ENCODE results near the gene TCF4.

DNA sequence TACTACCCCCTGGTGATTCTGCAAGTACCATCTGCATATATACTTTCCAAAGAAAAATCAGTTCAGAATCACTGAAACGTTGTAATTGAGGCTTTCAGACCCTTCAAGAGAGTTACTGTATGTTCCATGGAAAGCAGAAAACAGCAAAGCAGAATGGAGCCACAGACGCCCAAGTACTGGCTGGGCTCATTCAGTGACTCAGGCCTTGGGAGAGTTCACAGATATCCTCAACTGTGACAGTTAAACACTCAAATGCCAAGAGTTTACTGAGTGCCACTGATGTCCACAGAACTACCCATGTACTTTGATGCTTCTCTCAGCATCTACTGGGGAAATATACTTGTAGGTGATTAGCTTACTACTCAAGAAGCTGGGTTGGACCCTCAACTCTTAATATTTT, 303.4 kb downstream of the TCF4 start:
- TF ChIP-seq, protein P1, sequence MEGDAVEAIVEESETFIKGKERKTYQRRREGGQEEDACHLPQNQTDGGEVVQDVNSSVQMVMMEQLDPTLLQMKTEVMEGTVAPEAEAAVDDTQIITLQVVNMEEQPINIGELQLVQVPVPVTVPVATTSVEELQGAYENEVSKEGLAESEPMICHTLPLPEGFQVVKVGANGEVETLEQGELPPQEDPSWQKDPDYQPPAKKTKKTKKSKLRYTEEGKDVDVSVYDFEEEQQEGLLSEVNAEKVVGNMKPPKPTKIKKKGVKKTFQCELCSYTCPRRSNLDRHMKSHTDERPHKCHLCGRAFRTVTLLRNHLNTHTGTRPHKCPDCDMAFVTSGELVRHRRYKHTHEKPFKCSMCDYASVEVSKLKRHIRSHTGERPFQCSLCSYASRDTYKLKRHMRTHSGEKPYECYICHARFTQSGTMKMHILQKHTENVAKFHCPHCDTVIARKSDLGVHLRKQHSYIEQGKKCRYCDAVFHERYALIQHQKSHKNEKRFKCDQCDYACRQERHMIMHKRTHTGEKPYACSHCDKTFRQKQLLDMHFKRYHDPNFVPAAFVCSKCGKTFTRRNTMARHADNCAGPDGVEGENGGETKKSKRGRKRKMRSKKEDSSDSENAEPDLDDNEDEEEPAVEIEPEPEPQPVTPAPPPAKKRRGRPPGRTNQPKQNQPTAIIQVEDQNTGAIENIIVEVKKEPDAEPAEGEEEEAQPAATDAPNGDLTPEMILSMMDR (IDR thresholded peaks at IDR 0.05) = no peak
- TF ChIP-seq, protein P2, sequence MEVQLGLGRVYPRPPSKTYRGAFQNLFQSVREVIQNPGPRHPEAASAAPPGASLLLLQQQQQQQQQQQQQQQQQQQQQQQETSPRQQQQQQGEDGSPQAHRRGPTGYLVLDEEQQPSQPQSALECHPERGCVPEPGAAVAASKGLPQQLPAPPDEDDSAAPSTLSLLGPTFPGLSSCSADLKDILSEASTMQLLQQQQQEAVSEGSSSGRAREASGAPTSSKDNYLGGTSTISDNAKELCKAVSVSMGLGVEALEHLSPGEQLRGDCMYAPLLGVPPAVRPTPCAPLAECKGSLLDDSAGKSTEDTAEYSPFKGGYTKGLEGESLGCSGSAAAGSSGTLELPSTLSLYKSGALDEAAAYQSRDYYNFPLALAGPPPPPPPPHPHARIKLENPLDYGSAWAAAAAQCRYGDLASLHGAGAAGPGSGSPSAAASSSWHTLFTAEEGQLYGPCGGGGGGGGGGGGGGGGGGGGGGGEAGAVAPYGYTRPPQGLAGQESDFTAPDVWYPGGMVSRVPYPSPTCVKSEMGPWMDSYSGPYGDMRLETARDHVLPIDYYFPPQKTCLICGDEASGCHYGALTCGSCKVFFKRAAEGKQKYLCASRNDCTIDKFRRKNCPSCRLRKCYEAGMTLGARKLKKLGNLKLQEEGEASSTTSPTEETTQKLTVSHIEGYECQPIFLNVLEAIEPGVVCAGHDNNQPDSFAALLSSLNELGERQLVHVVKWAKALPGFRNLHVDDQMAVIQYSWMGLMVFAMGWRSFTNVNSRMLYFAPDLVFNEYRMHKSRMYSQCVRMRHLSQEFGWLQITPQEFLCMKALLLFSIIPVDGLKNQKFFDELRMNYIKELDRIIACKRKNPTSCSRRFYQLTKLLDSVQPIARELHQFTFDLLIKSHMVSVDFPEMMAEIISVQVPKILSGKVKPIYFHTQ (CRISPR knock-in tag; IDR thresholded peaks at IDR 0.05) = no peak
- no peak for TF ChIP-seq JUN (CRISPR knock-in tag; IDR thresholded peaks at IDR 0.05)
- TF ChIP-seq ZNF121 (CRISPR knock-in tag; IDR thresholded peaks at IDR 0.05) = no peak
- TF ChIP-seq, protein P3, sequence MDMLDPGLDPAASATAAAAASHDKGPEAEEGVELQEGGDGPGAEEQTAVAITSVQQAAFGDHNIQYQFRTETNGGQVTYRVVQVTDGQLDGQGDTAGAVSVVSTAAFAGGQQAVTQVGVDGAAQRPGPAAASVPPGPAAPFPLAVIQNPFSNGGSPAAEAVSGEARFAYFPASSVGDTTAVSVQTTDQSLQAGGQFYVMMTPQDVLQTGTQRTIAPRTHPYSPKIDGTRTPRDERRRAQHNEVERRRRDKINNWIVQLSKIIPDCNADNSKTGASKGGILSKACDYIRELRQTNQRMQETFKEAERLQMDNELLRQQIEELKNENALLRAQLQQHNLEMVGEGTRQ (CRISPR knock-in tag; IDR thresholded peaks at IDR 0.05) = no peak
- no peak for TF ChIP-seq NR2C2 (CRISPR knock-in tag; IDR thresholded peaks at IDR 0.05)
- TF ChIP-seq MYBL2 (CRISPR knock-in tag; IDR thresholded peaks at IDR 0.05) = no peak
- TF ChIP-seq ETV6 (CRISPR knock-in tag; IDR thresholded peaks at IDR 0.05) = no peak
- TF ChIP-seq ATF1 (CRISPR knock-in tag; IDR thresholded peaks at IDR 0.05) = no peak

Measured in WTC11 (cell line).